Globus pallidus (tissue), 1 donor: Measurements from ENCODE around the gene RGS6.

Experiments used
- DNase-seq: peaks from one replicate; pipeline ENCODE4 v3.0.0-alpha.2; 2015; ENCODE audit warnings: low spot score

RGS6 gene

GRCh38 chr14:72314808-72315435 lies 382.7 kb downstream of the RGS6 start:
- DNase-seq = no peak

GRCh38 chr14:72315714-72316113 lies 383.5 kb downstream of the RGS6 start:
- no peak for DNase-seq

- DNase-seq = no peak
Measured at GRCh38 chr14:72318648-72319047, 386.4 kb downstream of the RGS6 start.

GRCh38 chr14:72332046-72332445 lies 399.8 kb downstream of the RGS6 start:
- no peak for DNase-seq

- DNase-seq = no peak
Measured at GRCh38 chr14:72332871-72333270, 400.6 kb downstream of the RGS6 start.

GRCh38 chr14:72333357-72333756 lies 401.1 kb downstream of the RGS6 start:
- no peak for DNase-seq

GRCh38 chr14:72336311-72336980 lies 404.2 kb downstream of the RGS6 start:
- DNase-seq = no peak

GRCh38 chr14:72341237-72341636 lies 409.0 kb downstream of the RGS6 start:
- no peak for DNase-seq

GRCh38 chr14:72341686-72342085 lies 409.5 kb downstream of the RGS6 start:
- no peak for DNase-seq

GRCh38 chr14:72347118-72347517 lies 414.9 kb downstream of the RGS6 start:
- DNase-seq = no peak

GRCh38 chr14:72350215-72350614 lies 418.0 kb downstream of the RGS6 start:
- DNase-seq = no peak

GRCh38 chr14:72352012-72352411 lies 419.8 kb downstream of the RGS6 start:
- DNase-seq = no peak

- no peak for DNase-seq
Measured at GRCh38 chr14:72366619-72367018, 434.4 kb downstream of the RGS6 start.

GRCh38 chr14:72369106-72369505 lies 436.9 kb downstream of the RGS6 start:
- DNase-seq = no peak

- DNase-seq = no peak
Measured at GRCh38 chr14:72377016-72377415, 444.8 kb downstream of the RGS6 start.

GRCh38 chr14:72380456-72380855 lies 448.2 kb downstream of the RGS6 start:
- no peak for DNase-seq

GRCh38 chr14:72383865-72384264 lies 451.6 kb downstream of the RGS6 start:
- no peak for DNase-seq

GRCh38 chr14:72387726-72388125 lies 455.5 kb downstream of the RGS6 start:
- no peak for DNase-seq

GRCh38 chr14:72389200-72389599 lies 457.0 kb downstream of the RGS6 start:
- DNase-seq = no peak

GRCh38 chr14:72401101-72401625 lies 468.9 kb downstream of the RGS6 start:
- no peak for DNase-seq

- DNase-seq = no peak
Measured at GRCh38 chr14:72401632-72402376, 469.6 kb downstream of the RGS6 start.

GRCh38 chr14:72402377-72402772 lies 470.1 kb downstream of the RGS6 start:
- no peak for DNase-seq
